ENCODE measurements around the gene KMT5B. TPM values are rescaled to one million over a fixed set of nuclear protein-coding genes. Genes with fewer than 3 reads are reported as not detected.
A peak's percentile ranks its signal among the peaks of the same experiment; 100 is the strongest.

KMT5B gene
- total RNA-seq, 2 donors from 2014 or later = 30.0 to 32.2 TPM

GRCh38 chr11:68133761-68134160, 79.3 kb downstream of the KMT5B start:
- intact Hi-C loops (cut with DNase I) = no loop called here
- Histone ChIP-seq H3K36me3 (replicated peaks in 1 of 2; ENCODE audit: insufficient read depth in 1 of 2, low read depth in 2 of 2) (no peaks in the 10 kb centered on the region), H3K27me3 (no peaks in the 10 kb centered on the region), H3K4me3 (no peak overlapping the region), H3K4me1 (peaks cover 33% of the 10 kb centered on the region), H3K27ac (no peak overlapping the region), H3K9me3 (no peaks in the 10 kb centered on the region)
- no peak for ATAC-seq
- TF ChIP-seq POLR2A (IDR thresholded peaks at IDR 0.05) = no peak
- no peak for TF ChIP-seq CTCF (IDR thresholded peaks at IDR 0.05)
- WGBS, 2 donors = 70 to 90% methylated on average over 2 of the region's 2 CpGs
- no peak for DNase-seq

DNA sequence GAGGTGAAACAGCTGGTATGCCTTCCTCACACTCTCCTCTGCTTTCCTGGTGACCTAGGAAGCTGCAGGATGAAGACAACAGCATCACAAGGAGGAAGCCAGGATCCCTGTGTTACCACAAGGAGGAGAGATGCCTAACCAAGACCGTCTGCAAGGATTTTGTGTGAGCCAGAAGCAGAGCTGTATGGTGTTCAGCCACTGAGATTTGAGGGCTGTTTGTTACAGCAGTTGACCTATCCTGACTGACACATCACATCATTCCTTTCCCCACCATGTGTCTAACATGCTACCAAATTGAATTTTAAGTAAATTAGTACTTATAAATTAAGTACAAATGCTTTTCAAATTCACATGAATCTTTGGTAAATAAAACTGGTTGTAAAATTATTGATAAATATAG, 83.0 kb downstream of the KMT5B start:
- H3K4me1 ChIP-seq = peaks cover 45% of the 10 kb centered on the region
- no peaks in the 10 kb centered on the region for H3K36me3 ChIP-seq (replicated peaks in 1 of 2; ENCODE audit: insufficient read depth in 1 of 2, low read depth in 2 of 2)
- no peaks in the 10 kb centered on the region for H3K27me3 ChIP-seq
- no peak for TF ChIP-seq CTCF (IDR thresholded peaks at IDR 0.05)
- TF ChIP-seq POLR2A (IDR thresholded peaks at IDR 0.05) = no peak
- no peak for DNase-seq
- H3K27ac ChIP-seq = peak overlapping the region in 3 of 4 donors; percentile 91 to 95 (median 95)
- H3K4me3 ChIP-seq = no peak overlapping the region
- 100% methylated on average over 1 of the region's 1 CpG for WGBS, 2 donors
- no peaks in the 10 kb centered on the region for H3K9me3 ChIP-seq
- ATAC-seq = no peak
- intact Hi-C loops (cut with DNase I) = no loop called here

GRCh38 chr11:68128682-68129327, 84.3 kb downstream of the KMT5B start:
- WGBS, 2 donors = 10 to 39% methylated on average over 4 to 15 of the region's 15 CpGs
- H3K27me3 ChIP-seq = no peaks in the 10 kb centered on the region
- H3K27ac ChIP-seq = peak overlapping the region; percentile 91 to 98 (median 95)
- no peaks in the 10 kb centered on the region for H3K9me3 ChIP-seq
- no peaks in the 10 kb centered on the region for H3K36me3 ChIP-seq (replicated peaks in 1 of 2; ENCODE audit: insufficient read depth in 1 of 2, low read depth in 2 of 2)
- H3K4me3 ChIP-seq = no peak overlapping the region
- ATAC-seq = peak; percentile 90
- intact Hi-C loops (cut with DNase I) = no loop called here
- peak in 1 of 7 experiments; percentile 6 for TF ChIP-seq CTCF (IDR thresholded peaks at IDR 0.05)
- TF ChIP-seq POLR2A (IDR thresholded peaks at IDR 0.05) = no peak
- DNase-seq = peak; percentile 97 to 99 (median 98)
- peaks cover 51% of the 10 kb centered on the region for H3K4me1 ChIP-seq

- H3K9me3 ChIP-seq = no peaks in the 10 kb centered on the region
- intact Hi-C loops (cut with DNase I) = no loop called here
- no peaks in the 10 kb centered on the region for H3K36me3 ChIP-seq (replicated peaks in 1 of 2; ENCODE audit: insufficient read depth in 1 of 2, low read depth in 2 of 2)
- peak overlapping the region; percentile 91 to 98 (median 95) for H3K27ac ChIP-seq
- peak; percentile 88 for ATAC-seq
- peak; percentile 90 to 93 (median 92) for DNase-seq
- no peak overlapping the region for H3K4me3 ChIP-seq
- 11 to 93% methylated on average over 2 to 44 of the region's 48 CpGs for WGBS, 2 donors
- H3K27me3 ChIP-seq = no peaks in the 10 kb centered on the region
- no peak for TF ChIP-seq CTCF (IDR thresholded peaks at IDR 0.05)
- TF ChIP-seq POLR2A (IDR thresholded peaks at IDR 0.05) = peak in 1 of 3 donors; percentile 31
- H3K4me1 ChIP-seq = peaks cover 59% of the 10 kb centered on the region
Measured at GRCh38 chr11:68127714-68128681, 85.1 kb downstream of the KMT5B start.

Data from body of pancreas (tissue), 4 donors.